Activated CD4-positive, alpha-beta T cell treated with anti-CD3 and anti-CD28 coated beads, Interleukin-2, amount 10 ng/mL, durations not matched to agents 24 days and 14 days (primary cell): Measurements from ENCODE around the gene ZNF280C. TPM values are rescaled to one million over a fixed set of nuclear protein-coding genes. Genes with fewer than 3 reads are reported as not detected.

ENCODE experiments used
- DNase-seq: peaks from one replicate; pipeline ENCODE4 v3.0.0; 2022
- H3K27ac Mint-ChIP-seq: one replicate; pipeline ENCODE4 v1.8.0; 2022; ENCODE audit warnings: mild to moderate bottlenecking, mixed read lengths
- H3K27me3 Mint-ChIP-seq: one replicate; pipeline ENCODE4 v1.8.0; 2022; ENCODE audit warnings: mixed read lengths
- H3K36me3 Mint-ChIP-seq: one replicate; pipeline ENCODE4 v1.8.0; 2022; ENCODE audit warnings: low read depth, mild to moderate bottlenecking, mixed read lengths
- H3K4me1 Mint-ChIP-seq: one replicate; pipeline ENCODE4 v1.8.0; 2021; ENCODE audit warnings: mixed read lengths
- H3K4me3 Mint-ChIP-seq: one replicate; pipeline ENCODE4 v1.8.0; 2022; ENCODE audit warnings: mild to moderate bottlenecking, moderate library complexity, mixed read lengths
- H3K9me3 Mint-ChIP-seq: one replicate; pipeline ENCODE4 v1.8.0; 2021; ENCODE audit warnings: mixed read lengths
- intact Hi-C: fragments of 100-400 bp; cut with micrococcal nuclease; formaldehyde crosslinking; loops from one replicate; pipeline ENCODE4 v1.15.1; 2023
- total RNA-seq: library from RNA; stranded (reverse); gene quantifications from 2 replicates; pipeline ENCODE4 v1.2.3, GENCODE V29; 2022

Gene ZNF280C
- 6.0 and 7.5 TPM in 2 replicates for total RNA-seq

DNA sequence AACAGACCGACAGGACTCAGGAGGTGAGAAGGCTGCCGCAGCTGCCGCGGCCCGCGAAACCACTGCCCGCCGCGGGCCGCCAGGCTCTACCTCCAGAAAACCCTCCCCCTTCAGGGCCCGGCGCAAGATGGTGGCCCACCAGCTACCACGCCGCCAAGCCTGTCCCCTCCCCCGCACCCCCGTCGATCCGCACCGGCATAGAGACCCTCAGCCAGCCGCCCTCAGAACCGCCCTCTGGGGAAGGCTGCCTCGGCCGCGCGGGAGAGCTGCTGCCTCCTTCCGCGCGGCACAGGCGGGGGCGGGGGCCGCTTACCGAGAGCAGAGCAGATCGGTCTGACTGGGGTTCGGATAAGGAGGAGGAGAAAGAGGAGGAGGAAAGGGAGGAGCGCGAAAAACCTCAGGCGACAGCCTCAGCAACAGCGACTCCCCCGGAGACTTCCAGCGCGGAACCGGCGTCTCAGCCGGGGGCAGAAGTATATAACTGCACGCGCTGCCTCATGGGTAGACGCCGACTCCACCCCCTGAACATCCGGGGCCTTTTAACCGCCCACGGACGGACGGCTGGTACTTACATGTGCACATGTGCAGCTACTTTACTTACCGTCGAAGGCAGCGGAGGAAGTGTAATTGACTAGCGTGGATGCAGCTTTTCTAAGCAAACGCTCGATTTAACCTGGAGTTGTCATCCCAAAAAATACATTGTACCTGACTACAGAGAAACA, at the start of gene ZNF280C:
Gene ZNF280C (minus strand): TSS at position 451 of the 722 bp plus-strand sequence. CDS start 8,450 bp downstream, outside the sequence.
- intact Hi-C loops = loop anchor here (1.0 to 2.0 kb wide), 5 partner anchors 13 to 182 kb away; partner anchors contain the start of genes AIFM1 and SLC25A14
- peaks cover 11% of the 10 kb centered on the region for H3K4me1 Mint-ChIP-seq
- H3K27me3 Mint-ChIP-seq = peaks cover 6% of the 10 kb centered on the region
- peak; percentile 96 for DNase-seq
- peak within 1 kb of the TSS; percentile 88 for H3K27ac Mint-ChIP-seq
- H3K36me3 Mint-ChIP-seq = peaks cover 1% of the 10 kb centered on the region
- no peaks in the 10 kb centered on the region for H3K9me3 Mint-ChIP-seq
- H3K4me3 Mint-ChIP-seq = peak within 1 kb of the TSS; percentile 86

- Mint-ChIP-seq H3K4me1 (no peaks in the 10 kb centered on the region), H3K36me3 (no peaks in the 10 kb centered on the region), H3K27ac (no peak overlapping the region), H3K9me3 (no peaks in the 10 kb centered on the region), H3K4me3 (no peak overlapping the region), H3K27me3 (peaks cover 1% of the 10 kb centered on the region)
- intact Hi-C loops = no loop called here
- no peak for DNase-seq
These were observed 36.1 kb upstream of the ZNF280C start for GRCh38 chrX:130304587-130305368.

GRCh38 chrX:130301977-130302376, 33.3 kb upstream of the ZNF280C start:
- Mint-ChIP-seq H3K27ac (no peak overlapping the region), H3K27me3 (peaks cover 3% of the 10 kb centered on the region), H3K36me3 (no peaks in the 10 kb centered on the region), H3K4me1 (no peaks in the 10 kb centered on the region), H3K9me3 (no peaks in the 10 kb centered on the region), H3K4me3 (no peak overlapping the region)
- intact Hi-C loops = no loop called here
- no peak for DNase-seq

- H3K36me3 Mint-ChIP-seq = no peaks in the 10 kb centered on the region
- DNase-seq = no peak
- intact Hi-C loops = no loop called here
- H3K4me1 Mint-ChIP-seq = no peaks in the 10 kb centered on the region
- peaks cover 4% of the 10 kb centered on the region for H3K27me3 Mint-ChIP-seq
- H3K27ac Mint-ChIP-seq = no peak overlapping the region
- H3K9me3 Mint-ChIP-seq = no peaks in the 10 kb centered on the region
- no peak overlapping the region for H3K4me3 Mint-ChIP-seq
These were observed 32.7 kb upstream of the ZNF280C start for GRCh38 chrX:130301405-130301804.

DNA sequence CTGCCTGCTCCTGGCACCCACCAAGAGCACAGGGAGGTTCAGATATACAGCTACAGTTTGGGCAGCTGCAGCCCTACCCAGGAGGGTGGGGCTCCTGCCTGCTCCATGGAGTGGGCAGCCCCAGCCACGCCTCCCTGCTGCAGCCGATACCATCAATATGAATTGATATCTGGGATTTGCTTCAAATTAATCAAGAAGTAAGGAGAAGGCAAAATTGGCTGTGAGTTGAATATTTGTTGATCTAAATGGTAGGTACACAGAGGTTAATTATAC, 31.2 kb upstream of the ZNF280C start:
- Mint-ChIP-seq H3K4me3 (no peak overlapping the region), H3K9me3 (no peaks in the 10 kb centered on the region), H3K27ac (no peak overlapping the region), H3K36me3 (no peaks in the 10 kb centered on the region), H3K4me1 (no peaks in the 10 kb centered on the region), H3K27me3 (peaks cover 5% of the 10 kb centered on the region)
- intact Hi-C loops = no loop called here
- DNase-seq = no peak

GRCh38 chrX:130299279-130300009, 30.7 kb upstream of the ZNF280C start:
- Mint-ChIP-seq H3K4me1 (no peaks in the 10 kb centered on the region), H3K27ac (no peak overlapping the region), H3K4me3 (no peak overlapping the region), H3K9me3 (no peaks in the 10 kb centered on the region), H3K27me3 (peaks cover 7% of the 10 kb centered on the region), H3K36me3 (no peaks in the 10 kb centered on the region)
- DNase-seq = no peak
- intact Hi-C loops = no loop called here

GRCh38 chrX:130296743-130297142, 28.0 kb upstream of the ZNF280C start:
- Mint-ChIP-seq H3K4me3 (no peak overlapping the region), H3K9me3 (no peaks in the 10 kb centered on the region), H3K4me1 (no peaks in the 10 kb centered on the region), H3K36me3 (no peaks in the 10 kb centered on the region), H3K27ac (no peak overlapping the region), H3K27me3 (peaks cover 8% of the 10 kb centered on the region)
- intact Hi-C loops = no loop called here
- DNase-seq = no peak

GRCh38 chrX:130296297-130296678, 27.6 kb upstream of the ZNF280C start:
- no peak overlapping the region for H3K4me3 Mint-ChIP-seq
- peaks cover 8% of the 10 kb centered on the region for H3K27me3 Mint-ChIP-seq
- no peak overlapping the region for H3K27ac Mint-ChIP-seq
- no peaks in the 10 kb centered on the region for H3K36me3 Mint-ChIP-seq
- no peaks in the 10 kb centered on the region for H3K4me1 Mint-ChIP-seq
- no peak for DNase-seq
- H3K9me3 Mint-ChIP-seq = no peaks in the 10 kb centered on the region
- intact Hi-C loops = no loop called here

DNA sequence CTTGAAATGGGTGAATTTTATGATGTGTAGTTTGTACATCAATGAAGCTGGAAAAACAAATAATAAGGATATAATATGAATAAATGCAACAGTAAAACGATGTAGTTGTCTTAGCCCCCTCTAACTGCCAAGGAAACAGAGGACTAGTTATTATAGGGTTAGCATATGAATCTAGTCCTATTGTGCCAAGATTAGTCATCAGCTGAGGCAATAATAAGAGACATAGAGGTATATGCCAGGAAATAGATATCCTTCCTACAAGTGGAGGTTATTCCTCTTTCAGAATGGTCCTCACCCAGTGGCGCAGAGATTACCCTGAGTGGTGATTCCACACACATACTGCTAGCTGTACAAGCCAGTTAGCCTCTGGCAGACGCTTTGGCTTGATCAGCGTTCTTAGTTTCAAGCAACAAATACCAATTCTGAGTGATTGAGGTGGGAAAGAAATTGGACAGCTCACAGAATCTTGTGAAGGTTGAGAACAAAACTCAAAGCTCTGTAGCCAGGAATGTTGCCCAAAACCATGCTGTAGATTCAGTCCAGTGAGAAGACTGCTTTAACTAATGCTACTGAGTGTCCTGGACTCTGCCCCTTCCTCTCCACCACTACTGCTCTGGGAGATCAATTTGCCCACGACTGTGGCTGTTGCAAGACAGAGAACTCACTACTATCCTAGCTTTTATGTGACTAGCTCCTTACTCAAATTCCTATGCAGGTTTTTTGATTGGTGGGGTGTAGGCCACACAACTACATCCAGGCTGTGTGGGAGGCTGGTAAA, 27.0 kb upstream of the ZNF280C start:
- Mint-ChIP-seq H3K27me3 (peaks cover 8% of the 10 kb centered on the region), H3K4me1 (no peaks in the 10 kb centered on the region), H3K27ac (no peak overlapping the region), H3K36me3 (no peaks in the 10 kb centered on the region), H3K4me3 (no peak overlapping the region), H3K9me3 (no peaks in the 10 kb centered on the region)
- DNase-seq = no peak
- intact Hi-C loops = no loop called here

GRCh38 chrX:130287071-130287770, 18.5 kb upstream of the ZNF280C start:
- H3K27ac Mint-ChIP-seq = no peak overlapping the region

DNA sequence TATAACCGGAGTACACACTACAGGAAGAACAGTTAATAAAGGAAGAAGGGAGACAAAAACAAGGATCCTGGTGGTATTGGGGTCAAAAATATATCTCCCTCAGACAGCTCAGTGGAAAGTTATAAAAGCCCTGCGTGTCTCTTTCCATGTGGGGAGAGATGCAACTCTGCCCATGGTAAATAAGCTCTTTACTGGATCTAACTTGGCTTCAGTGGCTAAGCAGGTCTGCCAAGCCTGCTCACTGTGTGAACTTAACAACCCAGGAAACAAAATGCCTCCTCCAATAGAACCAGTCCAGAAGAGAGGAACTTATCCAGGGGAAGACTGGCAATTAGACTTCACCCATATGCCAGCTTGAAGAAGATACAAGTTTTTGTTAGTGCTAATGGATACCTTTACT, 17.0 kb upstream of the ZNF280C start:
- Mint-ChIP-seq H3K27me3 (no peaks in the 10 kb centered on the region), H3K4me3 (no peak overlapping the region), H3K36me3 (no peaks in the 10 kb centered on the region), H3K27ac (no peak overlapping the region), H3K4me1 (no peaks in the 10 kb centered on the region), H3K9me3 (no peaks in the 10 kb centered on the region)
- intact Hi-C loops = no loop called here
- DNase-seq = no peak

More at GRCh38 chrX:130287071-130287770, 18.5 kb upstream of the ZNF280C start:
- intact Hi-C loops = no loop called here
- H3K4me3 Mint-ChIP-seq = no peak overlapping the region
- H3K36me3 Mint-ChIP-seq = no peaks in the 10 kb centered on the region
- peaks cover 2% of the 10 kb centered on the region for H3K27me3 Mint-ChIP-seq
- H3K9me3 Mint-ChIP-seq = no peaks in the 10 kb centered on the region
- DNase-seq = no peak
- no peaks in the 10 kb centered on the region for H3K4me1 Mint-ChIP-seq

GRCh38 chrX:130285069-130285620, 16.4 kb upstream of the ZNF280C start:
- Mint-ChIP-seq H3K36me3 (no peaks in the 10 kb centered on the region), H3K4me1 (no peaks in the 10 kb centered on the region), H3K9me3 (no peaks in the 10 kb centered on the region), H3K27me3 (no peaks in the 10 kb centered on the region), H3K27ac (no peak overlapping the region), H3K4me3 (no peak overlapping the region)
- DNase-seq = no peak
- intact Hi-C loops = no loop called here

DNA sequence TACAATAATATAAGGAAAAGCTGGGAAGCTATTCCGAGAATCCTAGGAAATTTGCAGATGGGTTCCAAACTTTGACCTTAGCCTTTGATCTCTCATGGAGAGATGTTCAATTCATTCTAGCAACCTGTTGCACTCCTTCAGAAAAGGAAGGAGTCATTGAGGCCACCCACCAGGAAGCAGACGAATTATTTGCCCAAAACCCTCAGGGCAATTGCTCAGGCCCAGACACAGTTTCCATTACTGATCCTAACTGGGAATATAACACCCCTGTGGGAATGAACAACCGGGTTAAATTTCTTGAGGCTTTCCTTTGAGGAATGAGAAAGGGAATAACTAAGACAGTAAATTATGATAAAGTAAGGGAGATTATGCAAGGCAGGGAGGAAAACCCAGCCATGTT, 13.5 kb upstream of the ZNF280C start:
- Mint-ChIP-seq H3K4me1 (no peaks in the 10 kb centered on the region), H3K27ac (no peak overlapping the region), H3K4me3 (no peak overlapping the region), H3K27me3 (peaks cover 3% of the 10 kb centered on the region), H3K9me3 (no peaks in the 10 kb centered on the region), H3K36me3 (no peaks in the 10 kb centered on the region)
- no peak for DNase-seq
- intact Hi-C loops = no loop called here
